HG03457 (cell line): Measurements from ENCODE around the gene ITSN2.
"Not testable (repeated sequence)": the region's sequence is repeated elsewhere in the genome, so short reads cannot be mapped to it uniquely, and the experiment has no call there.

ENCODE experiments used
- ATAC-seq: cut with Tn5 transposase; IDR thresholded peaks from one replicate; pipeline ENCODE4 v1.9.1; 2021; ENCODE audit warnings: moderate number of reproducible peaks; ENCODE audit not compliant: unreplicated experiment

Gene ITSN2

GRCh38 chr2:24360050-24360962, at the start of gene ITSN2:
TSS of gene ITSN2 (minus strand) at chr2:24360536. CDS start at chr2:24328082, 32,454 bp downstream.
- ATAC-seq, result peak; percentile 73

GRCh38 chr2:24409171-24409570, 48.8 kb upstream of the ITSN2 start:
- no peak for ATAC-seq

GRCh38 chr2:24408704-24409103, 48.4 kb upstream of the ITSN2 start:
- not testable (repeated sequence) for ATAC-seq

DNA sequence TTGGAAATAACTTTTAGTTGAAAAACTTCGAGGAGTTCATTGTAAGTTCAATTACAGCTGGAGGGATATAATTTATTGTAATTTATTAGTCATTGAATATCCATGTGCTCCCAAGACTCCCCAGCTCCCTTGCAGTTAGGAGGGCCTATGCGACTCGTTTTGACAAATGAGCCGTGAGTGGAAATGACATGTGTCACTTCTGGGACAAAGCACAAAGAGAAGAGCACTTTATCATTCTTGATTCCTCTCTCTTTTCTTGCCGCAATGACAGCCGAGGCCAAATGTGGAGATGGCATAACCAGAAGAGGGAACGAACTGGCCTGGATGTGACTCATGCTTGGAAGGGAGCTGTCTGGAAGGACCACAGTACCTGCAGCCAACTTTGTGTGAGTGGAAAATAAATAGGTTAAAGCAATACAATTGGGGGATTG, 44.2 kb upstream of the ITSN2 start:
- no peak for ATAC-seq

DNA sequence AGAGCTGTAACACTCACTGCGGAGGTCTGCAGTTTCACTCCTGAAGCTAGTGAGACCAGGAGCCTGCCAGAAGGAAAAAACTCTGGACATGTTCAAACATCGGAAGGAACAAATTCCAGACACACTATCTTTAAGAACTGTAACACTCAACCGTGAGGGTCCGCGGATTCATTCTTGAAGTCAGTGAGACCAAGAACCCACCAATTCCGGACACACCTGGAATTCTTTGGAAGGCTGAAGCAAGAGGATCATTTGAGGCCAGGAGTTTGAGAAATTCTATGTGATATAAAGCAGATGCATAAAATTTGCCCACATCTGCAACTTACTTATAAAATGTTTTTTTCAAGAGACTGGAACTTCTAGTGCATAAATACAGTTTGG, 43.5 kb upstream of the ITSN2 start:
- no peak for ATAC-seq

DNA sequence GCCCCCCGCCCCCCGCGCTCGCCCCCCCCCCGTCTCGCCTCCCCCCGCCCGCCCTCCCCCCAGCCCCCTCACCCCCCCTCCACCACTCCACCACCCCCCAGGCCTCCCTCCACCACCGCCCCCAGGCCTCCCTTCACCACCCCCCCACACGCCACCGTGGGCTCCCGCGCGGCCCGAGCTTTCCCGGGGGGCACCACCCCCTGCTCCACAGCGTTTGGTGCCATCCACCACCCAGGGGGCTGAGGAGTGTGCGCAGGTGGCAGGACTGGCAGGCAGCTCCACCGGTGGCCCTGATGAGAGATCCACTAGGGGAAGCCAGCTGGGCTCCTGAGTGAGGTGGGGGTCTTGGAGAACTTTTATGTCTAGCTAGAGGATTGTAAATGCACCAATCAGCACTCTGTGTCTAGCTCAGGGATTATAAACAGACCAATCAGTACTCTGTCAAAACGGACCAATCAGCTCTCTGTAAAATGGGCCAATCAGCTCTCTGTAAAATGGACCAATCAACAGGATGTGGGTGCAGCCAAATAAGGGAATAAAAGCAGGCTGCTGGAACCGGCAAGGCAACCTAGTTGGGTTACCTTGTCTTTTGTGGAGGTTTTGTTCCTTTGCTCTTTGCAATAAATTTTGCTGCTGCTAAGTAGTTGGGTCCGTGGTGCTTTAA, 43.0 kb upstream of the ITSN2 start:
- no peak for ATAC-seq

GRCh38 chr2:24402242-24403097, 42.1 kb upstream of the ITSN2 start:
- ATAC-seq, result no peak

GRCh38 chr2:24400207-24400907, 40.0 kb upstream of the ITSN2 start:
- no peak for ATAC-seq

DNA sequence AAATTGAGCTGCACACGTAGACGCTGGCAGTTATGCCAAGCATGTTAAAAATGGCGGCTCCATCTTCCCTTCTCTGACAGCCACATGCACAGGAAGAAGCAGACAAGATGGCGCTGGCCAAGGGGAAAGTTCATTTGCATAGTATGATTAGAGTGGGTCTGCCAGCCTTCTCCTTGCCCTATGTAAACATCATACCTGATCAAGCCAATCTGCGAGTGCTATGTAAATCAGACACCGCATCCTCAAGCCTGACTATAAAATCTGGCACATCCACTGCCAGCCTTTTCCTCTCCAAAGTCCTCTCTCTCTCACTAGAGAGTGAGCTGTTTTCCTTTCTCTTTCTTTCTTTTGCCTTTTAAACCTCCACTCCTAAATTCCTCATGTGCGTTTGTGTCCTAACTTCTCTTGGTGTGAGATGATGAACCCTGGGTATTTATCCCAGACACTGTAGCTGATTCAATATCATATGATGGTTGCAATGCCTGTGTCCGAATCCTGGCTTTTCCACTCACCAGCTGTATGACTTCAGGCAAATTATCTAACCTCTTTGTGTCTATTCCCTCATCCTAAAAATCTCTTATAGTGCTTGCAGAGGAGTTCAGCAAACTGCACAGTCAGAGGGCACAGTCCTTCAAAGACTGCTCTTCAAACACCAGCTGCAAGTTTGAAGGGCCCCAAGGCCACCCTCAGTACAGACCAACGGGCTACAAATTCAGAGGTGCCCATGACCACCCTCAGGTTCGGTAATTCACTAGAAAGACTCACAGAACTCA, 39.3 kb upstream of the ITSN2 start:
- ATAC-seq, result no peak

- ATAC-seq, result no peak
Measured at GRCh38 chr2:24394998-24395397, 34.7 kb upstream of the ITSN2 start.

GRCh38 chr2:24392542-24393059, 32.3 kb upstream of the ITSN2 start:
- no peak for ATAC-seq

GRCh38 chr2:24385366-24385765, 25.0 kb upstream of the ITSN2 start:
- no peak for ATAC-seq

DNA sequence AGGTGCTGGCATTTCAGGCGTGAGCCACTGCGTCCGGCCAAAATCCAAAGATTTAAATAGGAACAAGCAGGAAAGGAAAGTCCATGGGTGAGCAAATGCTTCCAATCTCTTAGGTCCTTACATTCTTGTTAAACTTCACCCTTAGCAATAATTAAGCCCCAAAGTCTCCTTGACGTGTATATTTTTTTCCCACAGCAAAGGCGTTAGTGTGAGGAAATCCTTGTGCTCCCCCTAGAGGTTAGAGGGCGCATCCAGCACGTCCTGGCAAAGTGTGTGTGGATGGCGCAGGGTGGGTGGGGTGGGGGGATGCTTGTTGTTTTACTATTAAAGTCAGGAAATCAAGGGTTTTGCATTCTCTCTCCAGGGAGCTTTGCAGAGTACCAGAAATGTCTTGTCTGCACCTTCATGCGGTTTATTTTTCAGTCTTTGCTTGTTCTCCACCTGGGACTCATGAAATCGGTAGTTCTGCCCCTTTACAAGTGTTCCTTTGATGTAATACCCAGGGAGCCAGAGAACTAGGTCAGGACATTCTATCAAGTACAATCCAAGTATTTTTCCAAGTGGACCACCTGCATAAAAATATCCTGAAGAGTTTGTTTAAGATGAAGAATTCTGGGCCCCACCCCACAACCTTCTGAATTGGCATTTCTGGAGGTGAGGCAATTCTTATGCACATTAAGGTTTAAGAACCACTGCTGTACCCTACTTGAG, 22.2 kb upstream of the ITSN2 start:
- ATAC-seq, result no peak

DNA sequence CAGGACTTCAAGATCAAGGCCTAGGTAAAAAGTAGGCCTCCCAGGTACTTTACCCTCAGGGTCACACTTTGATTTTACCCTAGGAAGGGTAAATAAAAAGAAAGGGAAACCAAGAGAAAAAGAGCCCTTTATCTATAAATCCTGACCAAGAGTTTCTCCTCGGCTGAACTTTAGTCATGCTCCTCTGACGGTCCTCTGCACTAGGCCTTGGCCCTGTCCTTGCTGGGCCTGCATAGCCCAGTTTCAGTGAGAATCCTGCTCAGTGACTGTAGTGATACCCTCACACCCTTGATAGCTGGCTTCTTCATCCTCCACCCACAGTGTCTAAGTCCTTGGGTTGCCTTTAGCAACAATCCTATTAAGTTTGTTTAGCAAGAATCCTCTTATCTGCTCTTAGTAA, 20.5 kb upstream of the ITSN2 start:
- ATAC-seq, result no peak

GRCh38 chr2:24375349-24376087, 15.2 kb upstream of the ITSN2 start:
- no peak for ATAC-seq

DNA sequence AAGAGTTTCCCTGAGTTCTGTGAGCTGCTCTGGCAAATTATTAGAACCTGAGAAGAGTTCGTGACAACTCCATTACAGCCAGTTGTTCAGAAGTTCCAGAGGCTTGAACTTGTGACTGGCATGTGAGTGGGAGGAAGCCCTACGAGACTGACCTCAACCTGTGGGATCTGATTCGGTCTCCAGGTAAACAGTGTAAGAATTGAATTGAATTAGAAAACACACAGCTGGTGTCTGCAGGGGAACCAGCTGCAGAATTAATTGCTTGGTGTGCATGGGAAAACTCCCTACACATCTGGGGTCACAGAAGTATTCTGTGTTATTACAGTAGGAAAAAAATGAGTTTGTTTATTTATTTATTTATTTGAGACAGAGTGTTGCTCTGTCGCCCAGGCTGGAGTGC, 14.0 kb upstream of the ITSN2 start:
- ATAC-seq, result no peak

GRCh38 chr2:24372033-24372432, 11.7 kb upstream of the ITSN2 start:
- no peak for ATAC-seq

GRCh38 chr2:24365826-24366225, 5.5 kb upstream of the ITSN2 start:
- no peak for ATAC-seq
